ENCODE results near the gene KIF3B. TPM values are rescaled to one million over a fixed set of nuclear protein-coding genes. Genes with fewer than 3 reads are reported as not detected.
A peak's percentile ranks its signal among the peaks of the same experiment; 100 is the strongest.

Gene KIF3B
- total and polyA plus RNA-seq, 10 of the 15 experiments (the other 5 are each of a cell fraction or from before 2014, with no cell fraction given), result 7.4 to 37.3 (median 25.9) TPM

- TF ChIP-seq ZBTB4 (CRISPR knock-in tag; IDR thresholded peaks at IDR 0.05), result no peak
- TF ChIP-seq JUNB (IDR thresholded peaks at IDR 0.05), result peak; percentile 100
- no peak for TF ChIP-seq CBX3 (IDR thresholded peaks at IDR 0.05; ENCODE audit: borderline replicate concordance, low read depth)
- TF ChIP-seq RFX5 (IDR thresholded peaks at IDR 0.05; ENCODE audit: low read depth, low read length), result no peak
- peak; percentile 96 for TF ChIP-seq RUNX3 (IDR thresholded peaks at IDR 0.05; ENCODE audit: low read length)
- peak; percentile 94 for TF ChIP-seq EED (IDR thresholded peaks at IDR 0.05; ENCODE audit: low read depth)
- no peak for TF ChIP-seq CUX1 (IDR thresholded peaks at IDR 0.05; ENCODE audit: insufficient replicate concordance, low read depth, low read length)
- no peak for TF ChIP-seq TBL1XR1 (IDR thresholded peaks at IDR 0.05; ENCODE audit: low read depth, low read length)
- no peak; the same call in 1 of the 2 replicates for TF ChIP-seq NBN (IDR thresholded peaks at IDR 0.05)
- no peak for TF ChIP-seq GATAD2B (conservative IDR thresholded peaks at IDR 0.05; ENCODE audit: low read depth)
- TF ChIP-seq, protein P1, sequence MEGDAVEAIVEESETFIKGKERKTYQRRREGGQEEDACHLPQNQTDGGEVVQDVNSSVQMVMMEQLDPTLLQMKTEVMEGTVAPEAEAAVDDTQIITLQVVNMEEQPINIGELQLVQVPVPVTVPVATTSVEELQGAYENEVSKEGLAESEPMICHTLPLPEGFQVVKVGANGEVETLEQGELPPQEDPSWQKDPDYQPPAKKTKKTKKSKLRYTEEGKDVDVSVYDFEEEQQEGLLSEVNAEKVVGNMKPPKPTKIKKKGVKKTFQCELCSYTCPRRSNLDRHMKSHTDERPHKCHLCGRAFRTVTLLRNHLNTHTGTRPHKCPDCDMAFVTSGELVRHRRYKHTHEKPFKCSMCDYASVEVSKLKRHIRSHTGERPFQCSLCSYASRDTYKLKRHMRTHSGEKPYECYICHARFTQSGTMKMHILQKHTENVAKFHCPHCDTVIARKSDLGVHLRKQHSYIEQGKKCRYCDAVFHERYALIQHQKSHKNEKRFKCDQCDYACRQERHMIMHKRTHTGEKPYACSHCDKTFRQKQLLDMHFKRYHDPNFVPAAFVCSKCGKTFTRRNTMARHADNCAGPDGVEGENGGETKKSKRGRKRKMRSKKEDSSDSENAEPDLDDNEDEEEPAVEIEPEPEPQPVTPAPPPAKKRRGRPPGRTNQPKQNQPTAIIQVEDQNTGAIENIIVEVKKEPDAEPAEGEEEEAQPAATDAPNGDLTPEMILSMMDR (IDR thresholded peaks at IDR 0.05 in 2 of 3, conservative IDR thresholded peaks at IDR 0.05 in 1 of 3; ENCODE audit: control insufficient read depth in 2 of 3, extremely low read depth in 1 of 3, insufficient read depth in 1 of 3, low read depth in 3 of 3, low read length in 3 of 3), result no peak
- TF ChIP-seq HDAC6 (IDR thresholded peaks at IDR 0.05; ENCODE audit: unreplicated experiment), result no peak
- TF ChIP-seq MYB (IDR thresholded peaks at IDR 0.05; ENCODE audit: borderline replicate concordance, low read depth, low read length), result peak; percentile 85
- TF ChIP-seq, protein P2, sequence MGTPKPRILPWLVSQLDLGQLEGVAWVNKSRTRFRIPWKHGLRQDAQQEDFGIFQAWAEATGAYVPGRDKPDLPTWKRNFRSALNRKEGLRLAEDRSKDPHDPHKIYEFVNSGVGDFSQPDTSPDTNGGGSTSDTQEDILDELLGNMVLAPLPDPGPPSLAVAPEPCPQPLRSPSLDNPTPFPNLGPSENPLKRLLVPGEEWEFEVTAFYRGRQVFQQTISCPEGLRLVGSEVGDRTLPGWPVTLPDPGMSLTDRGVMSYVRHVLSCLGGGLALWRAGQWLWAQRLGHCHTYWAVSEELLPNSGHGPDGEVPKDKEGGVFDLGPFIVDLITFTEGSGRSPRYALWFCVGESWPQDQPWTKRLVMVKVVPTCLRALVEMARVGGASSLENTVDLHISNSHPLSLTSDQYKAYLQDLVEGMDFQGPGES (IDR thresholded peaks at IDR 0.05), result no peak
- TF ChIP-seq POLR2AphosphoS5 (IDR thresholded peaks at IDR 0.05; ENCODE audit: low read length), result peak; percentile 84
- TF ChIP-seq ATF2 (IDR thresholded peaks at IDR 0.05; ENCODE audit: low read length), result peak; percentile 91
- TF ChIP-seq NRF1 (conservative IDR thresholded peaks at IDR 0.05; ENCODE audit: low read depth, low read length), result no peak
- no peak for TF ChIP-seq RAD21 (IDR thresholded peaks at IDR 0.05; ENCODE audit: insufficient read depth, low read depth, low read length)
Observed at GRCh38 chr20:32357375-32357868, 80.0 kb downstream of the KIF3B start (continued).
